Stomach (tissue), 4 donors: ENCODE measurements around the gene KLHDC9.

ENCODE experiments used
- CTCF ChIP-seq, 7 experiments: fragments of 450-650 bp in 4 of 7; fragments of 200-600 bp in 3 of 7; sonication (generic) in 3 of 7; IDR thresholded peaks; one replicate each; pipeline ENCODE4 v1.5.1; 2016 to 2019; ENCODE audit warnings: antibody characterized with exemption in 7 of 7, control low read depth in 2 of 7, mild to moderate bottlenecking in 1 of 7
- EP300 ChIP-seq: sonication (generic); formaldehyde crosslinking; IDR thresholded peaks from one replicate; pipeline ENCODE4 v1.6.1; 2017; ENCODE audit warnings: antibody characterized with exemption
- POLR2A ChIP-seq, 4 donors: fragments of 450-650 bp; IDR thresholded peaks; one replicate each; pipeline ENCODE4 v1.6.1; 2016; ENCODE audit warnings: antibody characterized with exemption in 4 of 4, control low read depth in 2 of 4, mild to moderate bottlenecking in 1 of 4, moderate library complexity in 1 of 4
- POLR2AphosphoS5 ChIP-seq, 3 donors: sonication (generic); formaldehyde crosslinking; IDR thresholded peaks; one replicate each; pipeline ENCODE4 v1.6.1; 2016; ENCODE audit warnings: antibody characterized with exemption in 3 of 3

- TF ChIP-seq CTCF (IDR thresholded peaks at IDR 0.05) (no peak), POLR2AphosphoS5 (IDR thresholded peaks at IDR 0.05) (no peak), POLR2A (IDR thresholded peaks at IDR 0.05) (no peak), EP300 (no peak)
These were observed 16.6 kb upstream of the KLHDC9 start for GRCh38 chr1:161081519-161081918.
